ENCODE results near the gene CRYBG1. TPM values are rescaled to one million over a fixed set of nuclear protein-coding genes. Genes with fewer than 3 reads are reported as not detected.

CRYBG1 gene
- total and polyA plus RNA-seq, 2 of the 4 experiments (the other 2 are of a cell fraction), result 0.38 to 1.1 TPM

DNA sequence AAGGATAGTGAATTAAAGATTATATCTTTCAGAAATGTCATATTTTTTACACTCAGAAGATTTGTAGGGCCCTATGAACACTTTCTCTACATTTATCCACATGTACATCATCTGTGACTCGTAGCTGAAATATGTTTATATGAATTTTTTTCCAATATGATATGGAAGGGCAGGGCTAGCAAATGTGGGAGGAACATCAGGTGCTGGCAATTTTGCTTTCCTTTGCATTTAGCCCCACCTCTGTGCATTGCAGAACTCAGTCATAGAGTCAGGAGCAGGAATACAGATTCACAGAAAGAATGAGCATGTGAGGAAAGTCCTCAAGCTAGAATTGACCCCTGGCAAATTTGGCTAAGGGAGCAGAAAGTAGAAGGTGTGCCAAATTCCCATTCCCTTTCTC lies 129.9 kb downstream of the CRYBG1 start:
- Histone ChIP-seq H4K5ac (ENCODE audit: low read depth, low read length) (no peak overlapping the region), H3K9me3 (ENCODE audit: control insufficient read depth, insufficient read depth, low read length) (no peaks in the 10 kb centered on the region)
- CTCF ChIA-PET, result no interaction called here

More for the DNA sequence above, 129.9 kb downstream of the CRYBG1 start:
- H2AK9ac ChIP-seq (replicated peaks; ENCODE audit: low read depth, low read length, poor library complexity), result no peak overlapping the region
- WGBS, 2 experiments (ENCODE audit: extremely low coverage in 2 of 2, insufficient read length in 1 of 2), result no CpG with 5 or more reads among the region's 1 CpG
- DNase-seq (no peak), ATAC-seq (ENCODE audit: low read depth) (no peak)
- in situ Hi-C loops (cut with MboI; ENCODE audit: low sequenced_read_pairs), result no loop called here
- no TSS peak for BruUV-seq (replicated peaks)
- no peak overlapping the region for H3K23ac ChIP-seq (ENCODE audit: low read depth, low read length)
- H4K91ac ChIP-seq (ENCODE audit: insufficient read depth, low read depth, low read length), result no peak overlapping the region
- peaks cover 4% of the 10 kb centered on the region; the same call in 1 of the 2 replicates for H3K9me1 ChIP-seq (ENCODE audit: insufficient read depth, low read length)
- no peak overlapping the region for H4K8ac ChIP-seq (ENCODE audit: low read depth in 2 of 2, low read length in 2 of 2)
- H3K79me1 ChIP-seq (ENCODE audit: low read depth in 1 of 2, low read length in 2 of 2), result no peaks in the 10 kb centered on the region
- H3K18ac ChIP-seq (ENCODE audit: low read depth, low read length), result no peak overlapping the region
- H3K4me3 ChIP-seq (ENCODE audit: insufficient read depth, low read depth, low read length), result no peak overlapping the region
- peaks cover 17% of the 10 kb centered on the region for H3K27me3 ChIP-seq (ENCODE audit: control insufficient read depth, insufficient read depth, low read length)
- H4K20me1 ChIP-seq (ENCODE audit: insufficient read depth, low read length), result no peaks in the 10 kb centered on the region
- TF ChIP-seq, protein P1, sequence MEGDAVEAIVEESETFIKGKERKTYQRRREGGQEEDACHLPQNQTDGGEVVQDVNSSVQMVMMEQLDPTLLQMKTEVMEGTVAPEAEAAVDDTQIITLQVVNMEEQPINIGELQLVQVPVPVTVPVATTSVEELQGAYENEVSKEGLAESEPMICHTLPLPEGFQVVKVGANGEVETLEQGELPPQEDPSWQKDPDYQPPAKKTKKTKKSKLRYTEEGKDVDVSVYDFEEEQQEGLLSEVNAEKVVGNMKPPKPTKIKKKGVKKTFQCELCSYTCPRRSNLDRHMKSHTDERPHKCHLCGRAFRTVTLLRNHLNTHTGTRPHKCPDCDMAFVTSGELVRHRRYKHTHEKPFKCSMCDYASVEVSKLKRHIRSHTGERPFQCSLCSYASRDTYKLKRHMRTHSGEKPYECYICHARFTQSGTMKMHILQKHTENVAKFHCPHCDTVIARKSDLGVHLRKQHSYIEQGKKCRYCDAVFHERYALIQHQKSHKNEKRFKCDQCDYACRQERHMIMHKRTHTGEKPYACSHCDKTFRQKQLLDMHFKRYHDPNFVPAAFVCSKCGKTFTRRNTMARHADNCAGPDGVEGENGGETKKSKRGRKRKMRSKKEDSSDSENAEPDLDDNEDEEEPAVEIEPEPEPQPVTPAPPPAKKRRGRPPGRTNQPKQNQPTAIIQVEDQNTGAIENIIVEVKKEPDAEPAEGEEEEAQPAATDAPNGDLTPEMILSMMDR (conservative IDR thresholded peaks at IDR 0.05; ENCODE audit: low read depth, low read length), result no peak
- TF ChIP-seq SMC3 (IDR thresholded peaks at IDR 0.05; ENCODE audit: low read depth, low read length) (no peak), POLR2A (IDR thresholded peaks at IDR 0.05; ENCODE audit: low read depth, low read length) (no peak), FOS (IDR thresholded peaks at IDR 0.05; ENCODE audit: low read depth, low read length) (no peak), BHLHE40 (IDR thresholded peaks at IDR 0.05; ENCODE audit: low read depth, low read length) (no peak), CHD1 (IDR thresholded peaks at IDR 0.05; ENCODE audit: low read depth, low read length) (no peak), MAFK (IDR thresholded peaks at IDR 0.05; ENCODE audit: low read depth, low read length) (no peak), CEBPB (IDR thresholded peaks at IDR 0.05; ENCODE audit: low read depth, low read length) (no peak), RFX5 (IDR thresholded peaks at IDR 0.05; ENCODE audit: low read depth, low read length) (no peak), RAD21 (IDR thresholded peaks at IDR 0.05; ENCODE audit: low read length) (no peak), MAZ (IDR thresholded peaks at IDR 0.05; ENCODE audit: borderline replicate concordance, low read depth, low read length) (no peak), RCOR1 (IDR thresholded peaks at IDR 0.05; ENCODE audit: insufficient replicate concordance, low read length) (no peak)
- TF ChIP-seq, protein P2, sequence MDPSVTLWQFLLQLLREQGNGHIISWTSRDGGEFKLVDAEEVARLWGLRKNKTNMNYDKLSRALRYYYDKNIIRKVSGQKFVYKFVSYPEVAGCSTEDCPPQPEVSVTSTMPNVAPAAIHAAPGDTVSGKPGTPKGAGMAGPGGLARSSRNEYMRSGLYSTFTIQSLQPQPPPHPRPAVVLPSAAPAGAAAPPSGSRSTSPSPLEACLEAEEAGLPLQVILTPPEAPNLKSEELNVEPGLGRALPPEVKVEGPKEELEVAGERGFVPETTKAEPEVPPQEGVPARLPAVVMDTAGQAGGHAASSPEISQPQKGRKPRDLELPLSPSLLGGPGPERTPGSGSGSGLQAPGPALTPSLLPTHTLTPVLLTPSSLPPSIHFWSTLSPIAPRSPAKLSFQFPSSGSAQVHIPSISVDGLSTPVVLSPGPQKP (IDR thresholded peaks at IDR 0.05; ENCODE audit: borderline replicate concordance, low read depth, low read length), result no peak
- TF ChIP-seq, protein P3, sequence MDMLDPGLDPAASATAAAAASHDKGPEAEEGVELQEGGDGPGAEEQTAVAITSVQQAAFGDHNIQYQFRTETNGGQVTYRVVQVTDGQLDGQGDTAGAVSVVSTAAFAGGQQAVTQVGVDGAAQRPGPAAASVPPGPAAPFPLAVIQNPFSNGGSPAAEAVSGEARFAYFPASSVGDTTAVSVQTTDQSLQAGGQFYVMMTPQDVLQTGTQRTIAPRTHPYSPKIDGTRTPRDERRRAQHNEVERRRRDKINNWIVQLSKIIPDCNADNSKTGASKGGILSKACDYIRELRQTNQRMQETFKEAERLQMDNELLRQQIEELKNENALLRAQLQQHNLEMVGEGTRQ (IDR thresholded peaks at IDR 0.05; ENCODE audit: low read depth, low read length), result no peak
- H3K4ac ChIP-seq (ENCODE audit: low read depth, low read length), result no peak overlapping the region
- no peaks in the 10 kb centered on the region for H3K36me3 ChIP-seq (ENCODE audit: control insufficient read depth, insufficient read depth, low read length)
- no peak overlapping the region for H3K56ac ChIP-seq (ENCODE audit: extremely low read depth, insufficient read depth, low read length)
- H2AK5ac ChIP-seq (ENCODE audit: low read depth, low read length), result no peak overlapping the region
- dilution Hi-C loops (cut with HindIII; ENCODE audit: low sequenced_read_pairs, unreplicated experiment), result no loop called here
- H2AFZ ChIP-seq (replicated peaks; ENCODE audit: low read length, poor library complexity), result no peak overlapping the region
- H3K4me1 ChIP-seq (ENCODE audit: control insufficient read depth, insufficient read depth, low read length), result no peaks in the 10 kb centered on the region
- no peak overlapping the region for H2BK15ac ChIP-seq (ENCODE audit: low read depth, low read length)
- intact Hi-C loops (cut with micrococcal nuclease), result no loop called here
- H2BK20ac ChIP-seq (ENCODE audit: low read depth, low read length), result no peak overlapping the region
- H3K27ac ChIP-seq (ENCODE audit: insufficient read depth, low read length), result no peak overlapping the region
- POLR2A ChIA-PET (ENCODE audit: unreplicated experiment), result no interaction called here
- H3K9ac ChIP-seq (ENCODE audit: low read depth, low read length), result no peak overlapping the region
- H3K14ac ChIP-seq (replicated peaks; ENCODE audit: low read depth, low read length), result no peak overlapping the region
- H2BK5ac ChIP-seq (ENCODE audit: low read depth, low read length, poor library complexity, severe bottlenecking), result no peak overlapping the region
- H3K4me2 ChIP-seq (ENCODE audit: low read depth, low read length), result no peak overlapping the region
- H2BK120ac ChIP-seq (ENCODE audit: low read depth, low read length), result no peak overlapping the region

All from IMR-90 (cell line).